Neural cell (in vitro differentiated cells): ENCODE measurements around the gene TARS3. TPM values are rescaled to one million over a fixed set of nuclear protein-coding genes. Genes with fewer than 3 reads are reported as not detected.

ENCODE experiments used
- H2AFZ ChIP-seq: fragments of 200-600, 300-800 bp; sonication (generic), shearing (Covaris generic); 2 replicates; pipeline ENCODE4 v1.6.0; 2014; ENCODE audit warnings: low read depth, mild to moderate bottlenecking, antibody characterized with exemption, low read length, moderate library complexity
- H3F3A ChIP-seq: fragments of 200-600 bp; shearing (Covaris generic); 2 replicates; pipeline ENCODE4 v1.6.1; 2016; ENCODE audit warnings: mild to moderate bottlenecking, moderate library complexity, mixed read lengths, antibody characterized with exemption, low read length; ENCODE audit not compliant: insufficient read depth, poor library complexity, severe bottlenecking
- H3K27ac ChIP-seq: fragments of 200-600, 300-800 bp; sonication (generic), shearing (Covaris generic); 2 replicates; pipeline ENCODE4 v1.5.1; 2014; ENCODE audit warnings: mild to moderate bottlenecking, low read length, moderate library complexity
- H3K27me3 ChIP-seq: fragments of 300-800, 200-600 bp; sonication (generic), shearing (Covaris generic); 2 replicates; pipeline ENCODE4 v1.6.0; 2014; ENCODE audit warnings: mild to moderate bottlenecking, low read depth, low read length, moderate library complexity; ENCODE audit not compliant: insufficient read depth
- H3K36me3 ChIP-seq: fragments of 300-800, 200-600 bp; sonication (generic), shearing (Covaris generic); 2 replicates; pipeline ENCODE4 v1.5.1; 2014; ENCODE audit warnings: mild to moderate bottlenecking, antibody characterized with exemption, low read length, moderate library complexity; ENCODE audit not compliant: insufficient read depth
- H3K4me2 ChIP-seq: fragments of 300-800, 200-600 bp; sonication (generic), shearing (Covaris generic); 2 replicates; pipeline ENCODE4 v1.6.0; 2014; ENCODE audit warnings: mild to moderate bottlenecking, low read length
- H3K4me3 ChIP-seq: fragments of 300-800, 200-600 bp; sonication (generic), shearing (Covaris generic); 2 replicates; pipeline ENCODE4 v1.5.1; 2014; ENCODE audit warnings: mild to moderate bottlenecking, low read length, moderate library complexity
- H3K79me2 ChIP-seq: fragments of 200-600 bp; shearing (Covaris generic); replicated peaks from 2 replicates; pipeline ENCODE4 v1.6.0; 2014; ENCODE audit warnings: mild to moderate bottlenecking, low read length, moderate library complexity; ENCODE audit not compliant: insufficient read depth
- H3K9ac ChIP-seq: fragments of 300-800, 200-600 bp; sonication (generic), shearing (Covaris generic); 2 replicates; pipeline ENCODE4 v1.6.1; 2016; ENCODE audit warnings: mild to moderate bottlenecking, low read length, mixed read lengths
- H3K9me2 ChIP-seq: fragments of 200-600 bp; shearing (Covaris generic); 2 replicates; pipeline ENCODE4 v1.6.1; 2016; ENCODE audit warnings: mild to moderate bottlenecking, low read length, mixed read lengths; ENCODE audit not compliant: insufficient read depth
- H3K9me3 ChIP-seq: fragments of 200-600, 300-800 bp; sonication (generic), shearing (Covaris generic); 2 replicates; pipeline ENCODE4 v1.6.1; 2016; ENCODE audit warnings: mild to moderate bottlenecking, mixed run types, low read length, moderate library complexity, mixed read lengths
- H4K20me1 ChIP-seq: fragments of 200-600 bp; shearing (Covaris generic); 2 replicates; pipeline ENCODE4 v1.6.1; 2016; ENCODE audit warnings: mild to moderate bottlenecking, mixed run types; ENCODE audit not compliant: insufficient read depth
- CTCF ChIP-seq: fragments of 450-650 bp; IDR thresholded peaks from 2 replicates; pipeline ENCODE4 v1.5.1; 2014; ENCODE audit warnings: antibody characterized with exemption, mild to moderate bottlenecking, moderate library complexity; ENCODE audit not compliant: poor library complexity, severe bottlenecking
- EP300 ChIP-seq: fragments of 450-650 bp; conservative IDR thresholded peaks from 2 replicates; pipeline ENCODE4 v1.6.1; 2014; ENCODE audit warnings: antibody characterized with exemption, mild to moderate bottlenecking, moderate library complexity; ENCODE audit not compliant: poor library complexity, severe bottlenecking
- EZH2 ChIP-seq: fragments of 200-600, 300-800 bp; shearing (Covaris generic), sonication (generic); IDR thresholded peaks from 2 replicates; pipeline ENCODE4 v1.6.1; 2014; ENCODE audit warnings: antibody characterized with exemption, low read length, borderline replicate concordance, mild to moderate bottlenecking; ENCODE audit not compliant: insufficient read depth, poor library complexity, severe bottlenecking
- MXI1 ChIP-seq: fragments of 450-650 bp; conservative IDR thresholded peaks from 2 replicates; pipeline ENCODE4 v1.6.1; 2014; ENCODE audit warnings: antibody characterized with exemption, mild to moderate bottlenecking; ENCODE audit not compliant: poor library complexity, severe bottlenecking
- POLR2AphosphoS5 ChIP-seq: IDR thresholded peaks from 2 replicates; pipeline ENCODE4 v1.6.1; 2012
- RAD21 ChIP-seq: fragments of 450-650 bp; conservative IDR thresholded peaks from 2 replicates; pipeline ENCODE4 v1.6.1; 2014; ENCODE audit warnings: antibody characterized with exemption, mild to moderate bottlenecking, moderate library complexity
- REST ChIP-seq: IDR thresholded peaks from 2 replicates; pipeline ENCODE4 v1.6.1; 2012; ENCODE audit warnings: borderline replicate concordance
- SMC3 ChIP-seq: fragments of 450-650 bp; conservative IDR thresholded peaks from 2 replicates; pipeline ENCODE4 v1.6.1; 2014; ENCODE audit warnings: antibody characterized with exemption, mild to moderate bottlenecking, moderate library complexity; ENCODE audit not compliant: poor library complexity
- TAF1 ChIP-seq: IDR thresholded peaks from 2 replicates; pipeline ENCODE4 v1.6.1; 2012; ENCODE audit warnings: low read depth
- polyA plus RNA-seq: library from polyadenylated mRNA; depleted of rRNA; stranded (reverse); fragments of >200 nt; gene quantifications from 2 replicates; pipeline ENCODE4 v1.2.3, GENCODE V29; 2014

Gene TARS3
- polyA plus RNA-seq, 1 donor from 2014 or later = 27.1 TPM

- Histone ChIP-seq H3K9me3 (no peaks in the 10 kb centered on the region), H3K27me3 (no peaks in the 10 kb centered on the region), H3F3A (no peaks in the 10 kb centered on the region), H2AFZ (no peak overlapping the region), H3K27ac (no peak overlapping the region), H3K9ac (no peak overlapping the region), H3K4me2 (no peak overlapping the region), H4K20me1 (no peaks in the 10 kb centered on the region), H3K9me2 (no peaks in the 10 kb centered on the region), H3K36me3 (no peaks in the 10 kb centered on the region), H3K4me3 (no peak overlapping the region), H3K79me2 (no peaks in the 10 kb centered on the region)
- no peak for TF ChIP-seq SMC3
- TF ChIP-seq POLR2AphosphoS5 = no peak
- TF ChIP-seq RAD21 = no peak
- no peak for TF ChIP-seq EZH2
- no peak for TF ChIP-seq MXI1
- no peak for TF ChIP-seq EP300
- no peak for TF ChIP-seq TAF1
- TF ChIP-seq CTCF = no peak
- no peak for TF ChIP-seq REST
Measured at GRCh38 chr15:101662203-101662602, 62.1 kb downstream of the TARS3 start.

- Histone ChIP-seq H3K9me3 (no peaks in the 10 kb centered on the region), H3K27ac (no peak overlapping the region), H3K9me2 (no peaks in the 10 kb centered on the region), H3K27me3 (no peaks in the 10 kb centered on the region), H3K36me3 (no peaks in the 10 kb centered on the region), H3F3A (no peaks in the 10 kb centered on the region), H4K20me1 (no peaks in the 10 kb centered on the region), H2AFZ (no peak overlapping the region), H3K4me2 (no peak overlapping the region), H3K79me2 (no peaks in the 10 kb centered on the region), H3K4me3 (no peak overlapping the region), H3K9ac (no peak overlapping the region)
- no peak for TF ChIP-seq EZH2
- no peak for TF ChIP-seq CTCF
- TF ChIP-seq REST = no peak
- TF ChIP-seq TAF1 = no peak
- no peak for TF ChIP-seq MXI1
- no peak for TF ChIP-seq EP300
- TF ChIP-seq SMC3 = no peak
- no peak for TF ChIP-seq RAD21
- no peak for TF ChIP-seq POLR2AphosphoS5
Measured at GRCh38 chr15:101660005-101660404, 64.3 kb downstream of the TARS3 start.
